Bronchial epithelial cell (primary cell): ENCODE data around the gene TMEM252. TPM values are rescaled to one million over a fixed set of nuclear protein-coding genes. Genes with fewer than 3 reads are reported as not detected.

Experiments used
- DNase-seq: peaks from one replicate; pipeline ENCODE4 v3.0.0-alpha.2; 2010; ENCODE audit warnings: low read depth
- FAIRE-seq: peaks from 2 replicates; lab custom pipeline; 2011; peaks lifted over from hg19 to GRCh38; lab: Jason Lieb, UNC
- H3K27me3 ChIP-seq: 2 replicates; pipeline ENCODE4 v1.5.1; 2011; ENCODE audit warnings: low read length; ENCODE audit not compliant: control insufficient read depth, insufficient read depth
- H3K36me3 ChIP-seq: 2 replicates; pipeline ENCODE4 v1.5.1; 2011; ENCODE audit warnings: low read length; ENCODE audit not compliant: control insufficient read depth, insufficient read depth
- H3K4me3 ChIP-seq: 2 replicates; pipeline ENCODE4 v1.5.1; 2011; ENCODE audit warnings: mild to moderate bottlenecking, low read depth, low read length, control low read depth
- CTCF ChIP-seq: IDR thresholded peaks from 2 replicates; pipeline ENCODE4 v1.5.1; 2011; ENCODE audit warnings: mild to moderate bottlenecking, moderate library complexity, low read length, control low read depth, inconsistent platforms; ENCODE audit not compliant: insufficient read depth, severe bottlenecking
- total RNA-seq: library from RNA; depleted of rRNA; stranded (reverse); fragments of >200 nt; gene quantifications from 2 replicates; pipeline ENCODE4 v1.2.1, GENCODE V29; 2014

Gene TMEM252, protein sequence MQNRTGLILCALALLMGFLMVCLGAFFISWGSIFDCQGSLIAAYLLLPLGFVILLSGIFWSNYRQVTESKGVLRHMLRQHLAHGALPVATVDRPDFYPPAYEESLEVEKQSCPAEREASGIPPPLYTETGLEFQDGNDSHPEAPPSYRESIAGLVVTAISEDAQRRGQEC
- total RNA-seq: not detected in 2 replicates

DNA sequence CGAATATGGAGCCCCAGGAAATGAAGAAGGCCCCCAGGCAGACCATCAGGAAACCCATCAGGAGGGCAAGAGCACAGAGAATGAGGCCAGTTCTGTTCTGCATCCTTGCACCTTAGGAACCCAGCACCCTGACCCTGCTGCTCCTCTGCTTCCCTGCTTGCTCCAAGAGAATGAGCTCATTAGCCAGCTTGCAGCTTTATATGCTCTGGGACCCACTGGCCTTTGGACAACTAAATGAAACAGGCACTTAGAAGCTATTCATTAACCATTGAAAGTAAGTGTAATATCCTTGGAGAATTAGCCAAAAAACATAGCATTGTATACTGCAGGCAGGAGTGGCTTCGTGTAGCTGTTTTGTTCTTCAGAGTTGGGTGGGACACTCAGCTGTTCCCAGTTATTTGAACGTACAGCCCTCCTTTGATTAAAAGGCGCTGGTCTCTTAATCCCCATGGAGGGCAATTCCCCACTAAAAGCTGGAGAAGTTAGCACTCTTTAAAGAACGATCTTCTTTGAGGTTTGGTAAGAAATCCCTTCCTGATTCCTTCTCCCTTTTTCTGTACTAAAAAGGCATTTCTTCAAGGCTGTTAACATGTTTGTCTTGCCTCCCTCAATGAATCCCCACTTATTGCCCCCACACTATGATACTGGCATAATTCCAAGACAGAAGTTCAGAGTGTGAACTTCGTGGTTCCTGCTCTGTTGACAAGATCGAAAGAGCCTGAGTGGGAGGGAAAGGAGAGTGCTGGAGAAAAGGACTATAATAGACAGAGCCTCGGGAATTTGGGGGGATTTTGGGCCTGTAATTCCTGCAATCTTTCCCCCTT is at the start of gene TMEM252:
TSS of gene TMEM252 (minus strand) at position 172 of the 824 bp plus-strand sequence. CDS start at position 103, 69 bp downstream.
- no peak for FAIRE-seq

DNA sequence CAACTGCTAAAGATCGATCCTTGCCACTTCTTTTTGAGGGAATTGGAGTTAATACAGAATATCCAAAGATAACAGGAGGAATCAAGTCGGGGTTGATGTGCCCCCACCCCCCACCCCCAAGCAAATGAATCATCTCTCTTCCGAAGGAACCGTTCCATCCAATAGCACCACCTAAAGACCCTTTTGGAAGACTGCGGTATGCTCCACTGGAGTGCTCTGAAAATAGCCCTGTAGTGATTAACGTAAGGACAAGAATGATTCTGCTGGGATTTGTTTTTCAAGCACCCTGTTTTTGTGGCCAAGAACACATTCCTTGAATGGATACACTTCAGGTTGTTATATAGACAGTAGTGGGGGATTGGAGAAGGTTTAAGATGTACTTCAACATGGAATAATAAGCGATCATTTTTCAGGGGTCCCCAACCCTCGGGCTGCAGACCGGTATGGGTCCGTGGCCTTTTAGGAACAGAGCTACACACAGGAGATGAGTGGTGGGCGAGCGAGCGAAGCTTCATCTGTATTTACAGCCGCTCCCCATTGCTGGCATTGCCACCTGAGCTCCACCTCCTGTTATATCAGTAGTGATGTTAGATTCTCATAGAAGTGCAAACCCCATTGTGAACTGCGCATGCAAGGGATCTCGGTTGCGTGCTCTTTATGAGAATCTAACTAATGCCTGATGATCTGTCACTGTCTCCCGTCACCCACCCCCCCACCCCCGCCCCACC is 44.5 kb upstream of the TMEM252 start:
- H3K36me3 ChIP-seq: no peaks in the 10 kb centered on the region
- TF ChIP-seq CTCF: no peak
- no peak overlapping the region for H3K4me3 ChIP-seq
- no peak for FAIRE-seq
- H3K27me3 ChIP-seq: no peaks in the 10 kb centered on the region
- DNase-seq: no peak

More for the DNA sequence above, at the start of gene TMEM252:
- no peak for TF ChIP-seq CTCF
- DNase-seq: no peak
- no peak within 1 kb of the TSS for H3K4me3 ChIP-seq
- H3K36me3 ChIP-seq: no peaks in the 10 kb centered on the region
- no peaks in the 10 kb centered on the region for H3K27me3 ChIP-seq

DNA sequence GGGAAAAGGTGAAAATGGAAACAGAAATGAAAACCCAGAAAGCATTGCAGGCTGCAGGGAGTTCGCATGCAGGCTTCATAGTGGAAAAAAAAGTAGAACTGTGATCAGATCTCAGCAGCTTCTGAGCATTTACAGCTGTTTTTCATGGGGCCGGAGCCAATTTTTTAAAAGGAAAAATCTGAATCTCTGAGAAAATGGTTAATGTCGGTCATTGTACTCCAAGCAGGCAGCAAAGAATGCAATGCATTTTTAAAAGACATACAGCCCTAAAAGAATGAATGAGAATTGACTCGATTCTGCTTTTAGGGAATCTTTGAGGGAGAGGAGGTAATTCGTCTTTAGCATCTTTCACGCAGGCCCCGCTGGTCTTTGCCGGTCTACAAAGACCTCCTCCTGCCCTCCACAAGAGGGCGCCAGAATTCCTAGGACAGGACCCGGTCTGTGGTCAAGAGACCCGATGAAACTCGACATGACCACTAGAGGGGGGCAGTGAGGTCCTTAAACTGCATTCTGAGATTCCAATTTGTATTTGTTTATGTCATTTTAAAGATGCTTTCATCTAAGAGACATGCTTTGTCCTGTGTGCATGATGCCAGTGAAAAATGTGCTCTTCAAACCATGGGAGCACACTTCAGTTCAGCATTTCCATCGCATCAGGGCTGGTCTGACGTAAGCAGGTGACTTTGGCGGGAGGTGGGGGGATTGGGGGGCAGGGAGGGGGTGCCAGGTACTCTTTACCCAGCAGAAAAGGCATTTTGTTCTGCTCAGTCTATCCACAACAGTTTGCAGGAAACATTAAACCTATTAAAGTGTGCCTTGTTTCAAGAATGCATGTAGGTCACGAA is 43.7 kb upstream of the TMEM252 start:
- H3K27me3 ChIP-seq: no peaks in the 10 kb centered on the region
- DNase-seq: peak; percentile 70

GRCh38 chr9:68581696-68582095 is 41.0 kb upstream of the TMEM252 start:
- DNase-seq (no peak), FAIRE-seq (no peak)
- H3K36me3 ChIP-seq: no peaks in the 10 kb centered on the region
- no peak for TF ChIP-seq CTCF
- no peak overlapping the region for H3K4me3 ChIP-seq
- H3K27me3 ChIP-seq: no peaks in the 10 kb centered on the region

More for the DNA sequence above, 43.7 kb upstream of the TMEM252 start:
- Histone ChIP-seq H3K36me3 (no peaks in the 10 kb centered on the region), H3K4me3 (no peak overlapping the region)
- FAIRE-seq: no peak
- TF ChIP-seq CTCF: peak; percentile 99
